Immature natural killer cell (primary cell): ENCODE results near the gene CCDC17. TPM values are rescaled to one million over a fixed set of nuclear protein-coding genes. Genes with fewer than 3 reads are reported as not detected.
A peak's percentile ranks its signal among the peaks of the same experiment; 100 is the strongest.

ENCODE experiments used
- DNase-seq, 3 donors: peaks; one replicate each; pipeline ENCODE4 v3.0.0; 2022; ENCODE audit warnings: mixed read lengths in 1 of 3
- H3K27ac Mint-ChIP-seq, 6 donors: one replicate each; pipeline ENCODE4 v1.8.0; 2020; ENCODE audit warnings: mixed read lengths in 6 of 6, mild to moderate bottlenecking in 5 of 6, inconsistent platforms in 4 of 6, moderate library complexity in 3 of 6
- H3K27me3 Mint-ChIP-seq, 3 donors: one replicate each; pipeline ENCODE4 v1.8.0; 2020 to 2021; ENCODE audit warnings: low read depth in 3 of 3, mild to moderate bottlenecking in 3 of 3, mixed read lengths in 3 of 3, moderate library complexity in 3 of 3, inconsistent platforms in 1 of 3
- H3K36me3 Mint-ChIP-seq, 3 donors: one replicate each; pipeline ENCODE4 v1.8.0; 2020; ENCODE audit warnings: mixed read lengths in 3 of 3, inconsistent platforms in 2 of 3, mild to moderate bottlenecking in 2 of 3
- H3K4me1 Mint-ChIP-seq, 2 donors: one replicate each; pipeline ENCODE4 v1.8.0; 2020; ENCODE audit warnings: inconsistent platforms in 2 of 2, mild to moderate bottlenecking in 2 of 2, mixed read lengths in 2 of 2, moderate library complexity in 1 of 2
- H3K4me3 Mint-ChIP-seq, 5 donors: one replicate each; pipeline ENCODE4 v1.8.0; 2020; ENCODE audit warnings: mild to moderate bottlenecking in 5 of 5, mixed read lengths in 5 of 5, inconsistent platforms in 3 of 5, moderate library complexity in 3 of 5
- H3K9me3 Mint-ChIP-seq, 6 donors: one replicate each; pipeline ENCODE4 v1.8.0; 2020; ENCODE audit warnings: mild to moderate bottlenecking in 6 of 6, mixed read lengths in 6 of 6, inconsistent platforms in 4 of 6, moderate library complexity in 3 of 6
- polyA plus RNA-seq, 3 donors: library from polyadenylated mRNA; unstranded; fragments of 300-500 nt; fragmentation: Illumina TruSeq; gene quantifications; one replicate each; pipeline ENCODE4 v1.2.3, GENCODE V29; 2021

The CCDC17 gene
- polyA plus RNA-seq, 3 donors from 2014 or later, result 0.47 TPM; not detected in 2

GRCh38 chr1:45584351-45585109 is 39.3 kb downstream of the CCDC17 start:
- peak overlapping the region; percentile 94 to 100 (median 98) for H3K4me3 Mint-ChIP-seq
- no peaks in the 10 kb centered on the region for H3K9me3 Mint-ChIP-seq
- peak overlapping the region; percentile 97 to 99 (median 98) for H3K27ac Mint-ChIP-seq
- H3K27me3 Mint-ChIP-seq, result peaks cover 7 to 16% (median 11%) of the 10 kb centered on the region in 3 donors
- DNase-seq, result peak; percentile 84 to 88 (median 87)
- H3K36me3 Mint-ChIP-seq, result no peaks in the 10 kb centered on the region
- peaks cover 32 to 36% of the 10 kb centered on the region in 2 donors for H3K4me1 Mint-ChIP-seq

- peaks cover 32 to 36% of the 10 kb centered on the region in 2 donors for H3K4me1 Mint-ChIP-seq
- peak; percentile 92 for DNase-seq
These were observed 40.0 kb downstream of the CCDC17 start, which contains the start of gene NASP for GRCh38 chr1:45583666-45584350. Gene NASP, plus strand, starts transcription at chr1:45584041. Its CDS starts 106 bp downstream, at chr1:45584147.

GRCh38 chr1:45583264-45583665 is 40.6 kb downstream of the CCDC17 start:
- H3K27ac Mint-ChIP-seq, result peak overlapping the region; percentile 94 to 99 (median 98)
- DNase-seq, result peak; percentile 92 to 95 (median 95)

More at GRCh38 chr1:45583666-45584350, 40.0 kb downstream of the CCDC17 start, which contains the start of gene NASP:
- no peaks in the 10 kb centered on the region for H3K9me3 Mint-ChIP-seq
- H3K27ac Mint-ChIP-seq, result peak within 1 kb of the TSS; percentile 97 to 99 (median 98)
- H3K27me3 Mint-ChIP-seq, result peaks cover 7 to 16% (median 11%) of the 10 kb centered on the region in 3 donors
- no peaks in the 10 kb centered on the region for H3K36me3 Mint-ChIP-seq
- peak within 1 kb of the TSS; percentile 94 to 100 (median 98) for H3K4me3 Mint-ChIP-seq

GRCh38 chr1:45574105-45574626 is 49.7 kb downstream of the CCDC17 start:
- no peak for DNase-seq
- H3K4me3 Mint-ChIP-seq, result no peak overlapping the region
- H3K27ac Mint-ChIP-seq, result no peak overlapping the region
- H3K27me3 Mint-ChIP-seq, result peaks cover 0 to 2% (median 0%) of the 10 kb centered on the region in 3 donors
- H3K4me1 Mint-ChIP-seq, result no peaks in the 10 kb centered on the region
- H3K9me3 Mint-ChIP-seq, result no peaks in the 10 kb centered on the region
- H3K36me3 Mint-ChIP-seq, result peaks cover 0 to 3% (median 0%) of the 10 kb centered on the region in 3 donors

More at GRCh38 chr1:45583264-45583665, 40.6 kb downstream of the CCDC17 start:
- Mint-ChIP-seq H3K4me3 (peak overlapping the region; percentile 94 to 100 (median 98)), H3K4me1 (peaks cover 32 to 36% of the 10 kb centered on the region in 2 donors), H3K36me3 (no peaks in the 10 kb centered on the region), H3K27me3 (peaks cover 7 to 16% (median 11%) of the 10 kb centered on the region in 3 donors), H3K9me3 (no peaks in the 10 kb centered on the region)

GRCh38 chr1:45573231-45573804 is 50.5 kb downstream of the CCDC17 start:
- no peaks in the 10 kb centered on the region for H3K4me1 Mint-ChIP-seq
- no peaks in the 10 kb centered on the region for H3K9me3 Mint-ChIP-seq
- no peak for DNase-seq
- H3K27ac Mint-ChIP-seq, result no peak overlapping the region
- no peak overlapping the region for H3K4me3 Mint-ChIP-seq
- peaks cover 0 to 2% (median 0%) of the 10 kb centered on the region in 3 donors for H3K27me3 Mint-ChIP-seq
- peaks cover 0 to 8% (median 0%) of the 10 kb centered on the region in 3 donors for H3K36me3 Mint-ChIP-seq

GRCh38 chr1:45570631-45571030 is 53.2 kb downstream of the CCDC17 start:
- Mint-ChIP-seq H3K36me3 (peaks cover 3 to 24% (median 7%) of the 10 kb centered on the region in 3 donors), H3K4me3 (no peak overlapping the region), H3K27ac (peak overlapping the region in 1 of 6 donors; percentile 12)

More at GRCh38 chr1:45570631-45571030, 53.2 kb downstream of the CCDC17 start:
- H3K9me3 Mint-ChIP-seq, result no peaks in the 10 kb centered on the region
- H3K4me1 Mint-ChIP-seq, result no peaks in the 10 kb centered on the region
- peaks cover 0 to 3% (median 2%) of the 10 kb centered on the region in 3 donors for H3K27me3 Mint-ChIP-seq
- DNase-seq, result no peak

Other genes starting within 250 kb of the CCDC17 start
- gene TESK2, start 132.9 kb downstream of the CCDC17 start, polyA plus RNA-seq, result 1 to 10 TPM in 2 of 3 donors, not detected in 1; 1.8 to 3.3 TPM
- gene CCDC163, start 124.0 kb downstream of the CCDC17 start, polyA plus RNA-seq, result 1 to 10 TPM; 3.6 to 5.3 (median 4.1) TPM
- 1 to 10 TPM in 1 of 3 donors, under 1 TPM in 1, not detected in 1; 0.41 to 2.0 TPM for gene MMACHC, start 123.8 kb downstream of the CCDC17 start, polyA plus RNA-seq
- gene PRDX1, start 102.2 kb downstream of the CCDC17 start, polyA plus RNA-seq, result 100 to 1,000 TPM in 2 of 3 donors, 10 to 100 TPM in 1; 84.0 to 112 (median 112) TPM
- gene AKR1A1, start 73.2 kb downstream of the CCDC17 start, polyA plus RNA-seq, result 100 to 1,000 TPM in 1 of 3 donors, 10 to 100 TPM in 2; 89.1 to 133 (median 94.6) TPM
- 10 to 100 TPM; 33.7 to 78.0 (median 67.9) TPM for gene NASP, start 40.0 kb downstream of the CCDC17 start, polyA plus RNA-seq
- 100 to 1,000 TPM in 1 of 3 donors, 10 to 100 TPM in 2; 76.5 to 120 (median 78.4) TPM for gene GPBP1L1, start 62.5 kb upstream of the CCDC17 start, polyA plus RNA-seq
- gene TMEM69, start 64.1 kb upstream of the CCDC17 start, polyA plus RNA-seq, result 10 to 100 TPM; 15.2 to 33.7 (median 26.7) TPM
- gene IPP, start 126.6 kb upstream of the CCDC17 start, polyA plus RNA-seq, result 10 to 100 TPM; 13.4 to 20.4 (median 17.6) TPM
- gene MAST2, start 179.6 kb upstream of the CCDC17 start, polyA plus RNA-seq, result 1 to 10 TPM; 1.4 to 7.9 (median 7.4) TPM